Measurements from ENCODE around the gene UNK. TPM values are rescaled to one million over a fixed set of nuclear protein-coding genes. Genes with fewer than 3 reads are reported as not detected.

Gene UNK
- total RNA-seq, 2 experiments from 2014 or later: 32.8 to 33.1 TPM

DNA sequence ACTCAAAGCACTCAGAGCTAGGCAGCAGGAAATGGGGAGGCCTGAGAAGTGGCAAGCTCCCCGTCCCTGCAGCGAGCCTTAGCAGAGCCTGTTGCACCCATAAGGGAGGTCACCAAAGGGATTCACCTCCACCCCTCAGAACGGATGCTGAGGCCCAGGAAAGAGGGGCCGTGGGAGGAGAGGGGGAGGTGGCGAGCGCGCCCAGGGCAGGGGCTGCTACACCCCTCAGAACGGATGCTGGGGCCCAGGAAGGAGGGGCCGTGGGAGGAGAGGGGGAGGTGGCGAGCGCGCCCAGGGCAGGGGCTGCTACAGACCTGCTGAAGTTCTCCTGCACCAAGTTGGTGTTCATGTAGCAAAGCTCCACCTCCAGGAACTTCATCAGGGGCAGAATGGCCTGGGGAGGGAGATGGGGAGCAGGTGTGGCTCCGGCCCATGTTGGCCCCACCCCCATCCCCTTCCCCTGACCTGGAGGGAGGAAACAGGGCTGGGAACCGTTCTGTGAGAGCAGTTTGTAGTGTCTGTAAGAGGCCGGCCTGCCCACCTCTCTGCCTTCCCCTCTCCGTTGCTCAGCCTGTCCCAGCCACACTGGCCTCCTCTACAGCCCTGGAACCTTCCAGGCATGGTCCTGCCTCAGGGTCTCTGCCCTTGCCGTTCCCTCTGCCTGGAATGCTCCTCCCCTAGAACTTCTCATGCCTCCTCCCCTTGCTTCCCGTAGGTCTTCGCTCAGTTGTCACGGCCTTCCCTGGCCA lies 48.2 kb downstream of the UNK start:
- DNase-seq (peak; percentile 73), ATAC-seq (peak; percentile 61)
- no peaks in the 10 kb centered on the region for H3K27me3 Mint-ChIP-seq
- H3K27ac Mint-ChIP-seq: peak overlapping the region; percentile 95
- no peaks in the 10 kb centered on the region for H3K9me3 Mint-ChIP-seq (ENCODE audit: low read depth)
- H3K36me3 Mint-ChIP-seq: peaks cover 41% of the 10 kb centered on the region
- peaks cover 47% of the 10 kb centered on the region for H3K4me1 Mint-ChIP-seq
- peak overlapping the region; percentile 71 for H3K4me3 Mint-ChIP-seq
- CTCF ChIA-PET: interaction anchor here (0.8 to 3.6 kb wide), 17 partner anchors 9 to 172 kb away, joined by 3 to 21 read pairs (median 5); partner anchors contain the start of genes GALK1, TRIM65 and UNC13D

DNA sequence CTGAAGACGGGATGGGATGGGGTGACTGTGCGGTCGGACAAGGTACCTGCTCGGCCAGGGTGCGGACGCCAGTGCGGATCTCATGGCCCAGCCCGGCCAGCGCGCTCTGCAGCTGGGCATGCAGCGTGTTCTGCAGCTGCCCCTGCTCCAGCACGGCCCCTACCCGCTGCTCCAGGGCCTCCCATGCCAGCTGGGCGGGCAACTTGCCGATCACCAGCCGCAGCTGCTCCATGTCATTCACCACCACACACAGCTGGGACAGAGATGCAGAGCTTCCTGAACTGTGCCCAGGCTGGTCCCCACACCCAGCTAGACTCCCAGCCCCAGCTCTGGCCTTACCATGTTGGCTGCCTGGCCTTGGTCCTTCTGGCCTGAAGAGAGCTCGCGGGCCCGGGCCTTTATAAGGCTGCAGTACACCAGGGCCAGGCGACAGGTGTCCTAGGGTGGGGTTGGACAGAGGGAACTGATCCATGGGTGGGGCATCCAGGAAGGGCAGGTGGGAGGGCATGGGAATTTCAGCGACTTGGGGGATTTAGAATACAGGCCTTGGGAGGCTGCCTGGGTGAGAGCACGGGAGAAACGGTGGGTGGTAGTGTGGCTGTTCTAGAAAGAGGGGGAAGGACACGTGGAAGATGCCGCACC lies 49.8 kb downstream of the UNK start:
- no peaks in the 10 kb centered on the region for H3K27me3 Mint-ChIP-seq
- peak overlapping the region; percentile 95 for H3K27ac Mint-ChIP-seq
- ATAC-seq (no peak), DNase-seq (no peak)
- peaks cover 47% of the 10 kb centered on the region for H3K36me3 Mint-ChIP-seq
- H3K9me3 Mint-ChIP-seq (ENCODE audit: low read depth): no peaks in the 10 kb centered on the region
- CTCF ChIA-PET: interaction anchor here (1.0 to 3.6 kb wide), 8 partner anchors 10 to 170 kb away, joined by 3 to 21 read pairs (median 10); partner anchors contain the start of genes GALK1 and UNC13D
- H3K4me3 Mint-ChIP-seq: peak overlapping the region; percentile 71
- peaks cover 43% of the 10 kb centered on the region for H3K4me1 Mint-ChIP-seq

DNA sequence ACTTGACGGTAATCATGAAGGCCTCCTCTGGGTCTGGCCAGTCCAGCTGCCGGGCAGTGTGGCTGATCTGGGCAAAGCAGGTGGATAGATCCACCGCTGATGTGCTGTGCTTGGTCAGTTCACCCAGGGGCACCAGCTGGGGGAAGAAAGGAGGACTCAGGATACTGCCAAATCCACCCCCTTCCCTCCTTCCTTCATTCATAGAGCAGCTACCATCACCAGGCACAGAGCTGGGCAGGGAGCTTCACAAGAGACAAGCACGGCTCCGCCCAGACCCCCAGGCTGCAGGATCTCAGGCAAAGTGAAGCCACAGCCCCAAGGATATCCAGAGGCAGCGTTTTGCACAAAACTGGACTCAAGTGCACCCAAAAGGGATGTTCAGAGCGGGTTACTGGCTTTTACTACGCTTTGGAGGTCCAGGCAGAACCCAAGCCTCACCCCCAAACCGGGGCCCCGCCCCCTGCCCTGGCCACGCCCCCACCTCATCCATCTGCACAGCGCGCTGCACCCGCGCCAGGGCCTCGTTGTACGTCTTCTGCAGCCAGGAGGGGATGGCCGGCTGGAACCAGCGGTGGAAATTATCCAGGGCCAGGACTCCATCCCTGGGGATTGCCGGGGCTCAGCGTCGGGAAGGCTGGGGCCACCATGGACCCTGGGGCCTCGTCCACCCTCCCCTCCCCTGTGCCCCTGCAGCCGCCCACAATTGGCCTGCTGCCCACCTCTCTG lies 50.5 kb downstream of the UNK start:
- H3K27me3 Mint-ChIP-seq: no peaks in the 10 kb centered on the region
- no peaks in the 10 kb centered on the region for H3K9me3 Mint-ChIP-seq (ENCODE audit: low read depth)
- peak overlapping the region; percentile 1 for H3K4me3 Mint-ChIP-seq
- H3K27ac Mint-ChIP-seq: peak overlapping the region; percentile 63
- CTCF ChIA-PET: interaction anchor here (1.0 to 3.6 kb wide), 2 partner anchors 9 to 14 kb away, joined by 3 to 21 read pairs; partner anchors contain the start of gene UNC13D
- DNase-seq (no peak), ATAC-seq (no peak)
- H3K4me1 Mint-ChIP-seq: peaks cover 43% of the 10 kb centered on the region
- peaks cover 44% of the 10 kb centered on the region for H3K36me3 Mint-ChIP-seq

DNA sequence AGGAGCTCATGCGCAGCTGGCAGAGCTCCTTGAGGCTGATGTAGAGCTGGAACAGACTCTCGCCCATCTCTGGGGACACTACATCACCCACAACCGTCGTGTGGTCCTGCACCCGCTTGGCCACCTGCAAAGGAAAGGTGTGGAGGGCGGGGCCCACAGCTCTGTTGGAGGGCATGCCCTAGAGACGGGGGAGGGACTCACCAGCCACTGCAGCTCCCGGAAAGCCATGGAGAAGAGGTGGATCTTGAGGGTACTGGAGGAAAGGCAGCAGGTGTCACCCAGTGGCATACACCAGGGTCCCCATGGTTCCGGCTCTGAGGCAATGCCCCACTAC lies 51.0 kb downstream of the UNK start:
- DNase-seq (no peak), ATAC-seq (no peak)
- CTCF ChIA-PET: no interaction called here
- no peak overlapping the region for H3K4me3 Mint-ChIP-seq
- peaks cover 42% of the 10 kb centered on the region for H3K4me1 Mint-ChIP-seq
- no peaks in the 10 kb centered on the region for H3K27me3 Mint-ChIP-seq
- H3K27ac Mint-ChIP-seq: no peak overlapping the region
- H3K9me3 Mint-ChIP-seq (ENCODE audit: low read depth): no peaks in the 10 kb centered on the region
- H3K36me3 Mint-ChIP-seq: peaks cover 40% of the 10 kb centered on the region

DNA sequence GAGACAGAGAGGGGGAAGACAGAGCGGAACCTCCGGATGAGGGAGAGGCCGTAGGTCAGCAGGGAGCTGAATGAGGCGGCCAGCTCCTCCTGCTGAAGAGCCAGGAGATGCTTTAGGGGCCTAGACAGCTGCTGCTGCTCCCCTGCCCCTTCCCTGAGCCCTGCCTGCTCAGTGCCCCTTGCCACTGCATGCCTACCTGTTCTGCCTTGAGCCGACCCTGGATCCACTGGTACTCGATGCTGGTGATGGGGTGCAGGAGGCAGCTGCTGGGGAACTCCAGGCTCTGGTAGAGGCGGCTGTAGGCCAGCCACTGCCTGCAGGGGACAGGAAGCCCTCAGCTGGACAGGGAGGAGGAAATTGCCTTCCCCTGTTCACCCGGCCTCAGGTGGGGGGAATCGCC lies 52.0 kb downstream of the UNK start:
- ATAC-seq: no peak
- DNase-seq: no peak
- Mint-ChIP-seq H3K36me3 (peaks cover 37% of the 10 kb centered on the region), H3K27me3 (no peaks in the 10 kb centered on the region), H3K27ac (no peak overlapping the region), H3K4me3 (no peak overlapping the region), H3K9me3 (ENCODE audit: low read depth) (no peaks in the 10 kb centered on the region), H3K4me1 (peaks cover 42% of the 10 kb centered on the region)
- CTCF ChIA-PET: interaction anchor here (1.8 kb wide), 1 partner anchor 11 kb away, joined by 4 read pairs; no protein-coding TSS in a partner anchor

DNA sequence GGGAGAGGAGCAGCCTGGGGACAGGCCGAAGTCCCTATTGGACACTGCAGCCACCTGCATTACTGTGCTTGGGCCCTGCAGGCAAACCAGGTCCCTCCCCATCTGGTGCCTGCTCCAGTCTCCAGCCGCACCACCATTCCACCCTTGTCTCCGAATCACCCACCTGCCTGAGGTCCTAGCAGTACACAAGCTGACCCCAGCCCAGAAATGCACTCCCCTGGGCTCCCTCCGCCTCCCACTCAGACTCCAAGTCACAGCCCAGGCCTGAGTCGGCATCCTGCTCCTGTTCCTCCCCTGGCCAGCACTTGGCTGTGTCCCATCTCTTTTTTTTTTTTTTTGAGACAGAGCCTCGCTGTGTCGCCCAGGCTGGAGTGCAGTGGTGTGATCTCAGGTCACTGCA lies 53.3 kb downstream of the UNK start:
- Mint-ChIP-seq H3K4me3 (no peak overlapping the region), H3K27ac (peak overlapping the region; percentile 46), H3K36me3 (peaks cover 35% of the 10 kb centered on the region), H3K9me3 (ENCODE audit: low read depth) (no peaks in the 10 kb centered on the region), H3K4me1 (peaks cover 38% of the 10 kb centered on the region), H3K27me3 (no peaks in the 10 kb centered on the region)
- DNase-seq: no peak
- CTCF ChIA-PET: interaction anchor here (1.8 kb wide), 1 partner anchor 10 kb away, joined by 4 read pairs; no protein-coding TSS in a partner anchor
- no peak for ATAC-seq

DNA sequence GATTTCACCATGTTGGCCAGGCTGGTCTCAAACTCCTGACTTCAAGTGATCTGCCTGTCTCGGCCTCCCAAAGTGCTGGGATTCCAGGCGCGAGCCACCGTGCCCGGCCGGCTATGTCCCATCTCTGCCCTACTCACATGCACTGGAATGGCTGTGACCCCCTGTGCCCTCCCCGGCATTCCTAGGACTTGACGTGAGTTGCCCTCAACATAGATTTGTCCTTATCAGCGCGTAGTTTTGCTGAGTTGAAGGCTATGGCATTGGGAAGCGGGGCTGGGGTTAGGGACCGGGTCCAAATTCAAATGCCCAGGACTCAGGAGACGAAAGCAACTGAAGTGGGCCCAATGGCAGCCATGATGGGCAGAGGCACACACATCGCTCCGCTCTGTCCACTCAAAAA lies 53.8 kb downstream of the UNK start:
- CTCF ChIA-PET: interaction anchor here (1.2 to 2.9 kb wide), 3 partner anchors 8 to 22 kb away, joined by 3 to 7 read pairs (median 3); no protein-coding TSS in a partner anchor
- no peak for DNase-seq
- Mint-ChIP-seq H3K36me3 (peaks cover 34% of the 10 kb centered on the region), H3K4me1 (peaks cover 33% of the 10 kb centered on the region), H3K27ac (peak overlapping the region; percentile 46), H3K9me3 (ENCODE audit: low read depth) (no peaks in the 10 kb centered on the region), H3K4me3 (no peak overlapping the region), H3K27me3 (no peaks in the 10 kb centered on the region)
- ATAC-seq: no peak

DNA sequence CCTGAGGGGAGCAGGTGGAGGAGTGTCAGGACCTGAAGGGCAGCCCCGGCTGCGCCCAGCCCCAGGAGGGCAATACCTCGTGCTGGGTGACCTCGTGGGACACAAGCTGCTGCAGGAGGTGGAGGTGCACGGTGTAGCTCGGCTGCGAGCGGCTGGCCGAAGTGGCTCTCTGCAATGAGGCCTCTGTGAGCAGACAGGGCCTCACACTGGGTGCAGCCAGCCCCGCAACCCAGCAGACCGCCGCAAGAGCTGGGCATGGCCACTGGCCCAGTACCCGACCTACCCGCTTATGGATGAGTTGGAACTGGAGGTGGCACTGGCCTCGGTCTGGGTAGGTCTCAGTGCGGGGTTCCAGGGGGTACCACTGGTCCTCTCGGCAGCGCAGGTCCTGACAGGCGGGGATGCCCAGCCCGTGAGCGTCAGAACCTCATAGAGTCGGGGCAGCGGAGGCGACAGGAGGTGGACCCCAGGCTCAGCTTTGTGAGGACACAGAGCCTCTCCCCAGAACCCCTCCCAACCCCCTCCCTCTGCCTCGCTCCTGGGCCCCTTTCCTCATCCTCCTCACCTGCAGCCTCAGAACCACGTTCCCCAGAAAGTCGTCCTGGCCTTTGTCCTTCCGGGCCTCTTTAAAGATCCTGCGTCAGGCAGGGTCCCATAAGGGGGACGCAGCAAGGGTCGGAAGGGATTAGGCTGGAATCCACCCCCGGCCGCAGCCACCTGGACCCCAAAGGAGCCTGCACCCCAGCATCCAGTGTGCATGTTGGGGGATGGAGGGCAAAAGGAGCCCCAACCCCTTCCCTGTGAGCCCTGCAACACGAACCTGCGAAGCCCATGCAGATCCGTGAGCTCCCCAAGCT lies 55.6 kb downstream of the UNK start:
- Mint-ChIP-seq H3K27me3 (no peaks in the 10 kb centered on the region), H3K4me1 (peaks cover 23% of the 10 kb centered on the region), H3K4me3 (no peak overlapping the region), H3K36me3 (peaks cover 24% of the 10 kb centered on the region), H3K27ac (no peak overlapping the region), H3K9me3 (ENCODE audit: low read depth) (no peaks in the 10 kb centered on the region)
- DNase-seq (no peak), ATAC-seq (no peak)
- CTCF ChIA-PET: interaction anchor here (0.8 to 2.9 kb wide), 6 partner anchors 9 to 87 kb away, joined by 3 to 7 read pairs (median 4); partner anchors contain the start of gene TRIM65

DNA sequence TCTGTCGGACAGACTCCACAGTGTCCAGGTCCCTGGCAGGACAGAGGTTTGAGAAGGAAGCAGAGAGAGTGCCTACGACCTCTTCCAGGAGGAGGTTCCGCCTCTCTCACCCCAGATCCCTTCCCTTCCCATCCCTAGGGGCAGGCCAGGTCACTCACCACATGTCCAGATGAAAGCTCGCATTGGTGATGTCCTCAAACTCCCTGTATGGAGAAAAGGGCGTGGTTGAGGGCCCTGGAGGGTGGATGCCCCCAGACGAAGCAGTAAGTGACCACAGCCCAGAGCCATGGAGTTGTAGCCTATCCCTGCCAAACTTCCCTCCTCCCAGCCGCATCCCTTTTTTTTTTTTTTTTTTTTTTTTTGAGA lies 56.2 kb downstream of the UNK start:
- H3K4me1 Mint-ChIP-seq: peaks cover 23% of the 10 kb centered on the region
- no peak for ATAC-seq
- H3K4me3 Mint-ChIP-seq: no peak overlapping the region
- peak overlapping the region; percentile 49 for H3K27ac Mint-ChIP-seq
- DNase-seq: no peak
- peaks cover 22% of the 10 kb centered on the region for H3K36me3 Mint-ChIP-seq
- no peaks in the 10 kb centered on the region for H3K9me3 Mint-ChIP-seq (ENCODE audit: low read depth)
- H3K27me3 Mint-ChIP-seq: no peaks in the 10 kb centered on the region
- CTCF ChIA-PET: interaction anchor here (0.8 to 2.9 kb wide), 3 partner anchors 10 to 87 kb away, joined by 3 to 7 read pairs (median 4); partner anchors contain the start of gene TRIM65

DNA sequence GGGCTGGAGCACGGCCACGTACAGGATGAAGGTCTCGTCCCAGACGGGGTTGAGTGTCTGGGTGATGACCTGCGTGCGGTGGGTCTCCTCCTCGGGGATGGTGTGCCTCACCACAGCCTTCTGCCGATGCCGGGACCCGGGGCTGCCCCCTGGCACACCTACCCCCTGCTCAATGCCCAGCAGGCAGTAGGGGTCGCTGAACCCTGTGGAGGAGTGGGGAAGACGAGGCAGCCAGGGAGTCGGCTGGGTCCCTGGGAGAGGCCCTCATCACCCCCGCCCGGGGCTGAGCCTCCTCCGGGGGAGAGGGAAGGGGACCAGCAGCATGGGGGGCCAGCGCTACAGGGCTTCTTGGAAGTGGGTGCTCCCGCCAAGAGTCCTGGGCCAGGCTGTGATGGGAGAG lies 57.8 kb downstream of the UNK start:
- no peak for DNase-seq
- H3K4me1 Mint-ChIP-seq: peaks cover 21% of the 10 kb centered on the region
- CTCF ChIA-PET: interaction anchor here (1.9 to 4.1 kb wide), 6 partner anchors 9 to 59 kb away, joined by 8 to 49 read pairs (median 12); partner anchors contain the start of genes TRIM65 and WBP2
- H3K36me3 Mint-ChIP-seq: peaks cover 24% of the 10 kb centered on the region
- peak overlapping the region; percentile 59 for H3K27ac Mint-ChIP-seq
- H3K4me3 Mint-ChIP-seq: peak overlapping the region; percentile 98
- no peaks in the 10 kb centered on the region for H3K27me3 Mint-ChIP-seq
- H3K9me3 Mint-ChIP-seq (ENCODE audit: low read depth): no peaks in the 10 kb centered on the region
- no peak for ATAC-seq

DNA sequence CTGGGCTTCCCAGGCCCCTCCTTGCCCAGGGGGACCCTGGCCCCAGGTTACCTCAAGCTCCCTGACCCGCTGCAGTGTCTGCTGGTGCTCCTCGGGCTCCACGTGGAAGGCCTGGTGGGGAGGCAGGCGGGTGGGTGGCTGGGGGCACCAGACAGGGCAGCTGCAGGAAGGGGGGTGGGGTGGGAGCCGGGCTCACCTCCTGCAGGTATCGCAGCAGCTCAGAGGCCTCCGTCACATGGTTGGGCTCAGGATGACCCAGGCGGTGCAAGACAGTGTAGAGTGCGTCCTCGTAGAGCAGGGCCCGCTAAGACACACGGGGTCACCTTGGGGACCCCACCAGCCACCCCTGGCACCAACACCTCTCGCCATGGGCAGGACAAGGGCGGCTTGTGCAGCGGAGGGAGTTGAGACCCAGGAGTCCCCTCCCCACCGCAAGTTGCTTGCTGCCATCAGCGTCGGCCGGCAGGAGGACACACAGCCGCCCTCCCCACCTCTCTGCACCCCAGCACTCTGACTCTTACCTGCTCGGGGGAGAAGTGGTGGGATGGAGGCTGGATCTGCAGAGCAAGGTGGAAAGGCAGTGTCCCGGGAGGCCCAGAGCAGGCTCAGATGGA lies 58.5 kb downstream of the UNK start:
- CTCF ChIA-PET: interaction anchor here (0.9 to 4.1 kb wide), 14 partner anchors 9 to 89 kb away, joined by 3 to 49 read pairs (median 7); partner anchors contain the start of genes GALK1, TRIM65 and WBP2
- Mint-ChIP-seq H3K4me3 (peak overlapping the region; percentile 98), H3K27me3 (no peaks in the 10 kb centered on the region), H3K36me3 (peaks cover 24% of the 10 kb centered on the region), H3K4me1 (peaks cover 19% of the 10 kb centered on the region), H3K27ac (peak overlapping the region; percentile 98), H3K9me3 (ENCODE audit: low read depth) (no peaks in the 10 kb centered on the region)
- peak; percentile 57 for DNase-seq
- peak; percentile 47 for ATAC-seq

Measured in activated CD8-positive, alpha-beta memory T cell treated with anti-CD3 and anti-CD28 coated beads, Interleukin-2, amount 10 ng/mL, durations not matched to agents 7 days and 5 days (primary cell).